ENCODE data around the gene PDGFD. TPM values are rescaled to one million over a fixed set of nuclear protein-coding genes. Genes with fewer than 3 reads are reported as not detected.

Gene PDGFD
- total and polyA plus RNA-seq, 2 donors (not counting 3 experiments of a cell fraction or from before 2014, with no cell fraction given) = 6.3 to 13.1 TPM

GRCh38 chr11:104124979-104125378 lies 39.0 kb downstream of the PDGFD start:
- no peaks in the 10 kb centered on the region for H3K27me3 ChIP-seq (ENCODE audit: control insufficient read depth in 2 of 2, insufficient read depth in 2 of 2, low read length in 2 of 2)
- FAIRE-seq = no peak
- no peaks in the 10 kb centered on the region for H4K20me1 ChIP-seq (replicated peaks; ENCODE audit: control insufficient read depth, extremely low read depth, insufficient read depth, low read length)
- DNase-seq (ENCODE audit: low read depth, low spot score) = peak; percentile 13
- no peaks in the 10 kb centered on the region for H3K4me1 ChIP-seq (ENCODE audit: control insufficient read depth, extremely low read depth, insufficient read depth, low read length)
- no peak overlapping the region for H3K27ac ChIP-seq (ENCODE audit: insufficient read depth, low read depth, low read length)
- H3K9me1 ChIP-seq (replicated peaks; ENCODE audit: control insufficient read depth, extremely low read depth, insufficient read depth, low read length) = no peaks in the 10 kb centered on the region
- no peak overlapping the region for H3K4me2 ChIP-seq (ENCODE audit: insufficient read depth, low read length)
- BruUV-seq (replicated peaks) = no TSS peak
- TF ChIP-seq POLR2AphosphoS5 (IDR thresholded peaks at IDR 0.05; ENCODE audit: insufficient read depth, low read depth, low read length) = no peak
- no peak for TF ChIP-seq FOS (IDR thresholded peaks at IDR 0.05; ENCODE audit: borderline replicate concordance, insufficient read depth, low read length)
- TF ChIP-seq, protein P1, sequence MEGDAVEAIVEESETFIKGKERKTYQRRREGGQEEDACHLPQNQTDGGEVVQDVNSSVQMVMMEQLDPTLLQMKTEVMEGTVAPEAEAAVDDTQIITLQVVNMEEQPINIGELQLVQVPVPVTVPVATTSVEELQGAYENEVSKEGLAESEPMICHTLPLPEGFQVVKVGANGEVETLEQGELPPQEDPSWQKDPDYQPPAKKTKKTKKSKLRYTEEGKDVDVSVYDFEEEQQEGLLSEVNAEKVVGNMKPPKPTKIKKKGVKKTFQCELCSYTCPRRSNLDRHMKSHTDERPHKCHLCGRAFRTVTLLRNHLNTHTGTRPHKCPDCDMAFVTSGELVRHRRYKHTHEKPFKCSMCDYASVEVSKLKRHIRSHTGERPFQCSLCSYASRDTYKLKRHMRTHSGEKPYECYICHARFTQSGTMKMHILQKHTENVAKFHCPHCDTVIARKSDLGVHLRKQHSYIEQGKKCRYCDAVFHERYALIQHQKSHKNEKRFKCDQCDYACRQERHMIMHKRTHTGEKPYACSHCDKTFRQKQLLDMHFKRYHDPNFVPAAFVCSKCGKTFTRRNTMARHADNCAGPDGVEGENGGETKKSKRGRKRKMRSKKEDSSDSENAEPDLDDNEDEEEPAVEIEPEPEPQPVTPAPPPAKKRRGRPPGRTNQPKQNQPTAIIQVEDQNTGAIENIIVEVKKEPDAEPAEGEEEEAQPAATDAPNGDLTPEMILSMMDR (IDR thresholded peaks at IDR 0.05; ENCODE audit: extremely low read depth in 1 of 2, insufficient read depth in 1 of 2, low read depth in 1 of 2, low read length in 2 of 2) = no peak
- no peak overlapping the region for H2AFZ ChIP-seq (ENCODE audit: low read depth, low read length)
- no peaks in the 10 kb centered on the region for H3K36me3 ChIP-seq (ENCODE audit: control insufficient read depth in 2 of 2, extremely low read depth in 1 of 2, insufficient read depth in 2 of 2, low read length in 2 of 2)
- no peaks in the 10 kb centered on the region for H3K79me2 ChIP-seq (ENCODE audit: control insufficient read depth, insufficient read depth, low read length)
- dilution Hi-C loops (cut with MboI; ENCODE audit: extremely low pct_ligation_motif_present, low sequenced_read_pairs) (no loop called here), intact Hi-C loops (cut with micrococcal nuclease) (no loop called here)
- no peak overlapping the region for H3K9ac ChIP-seq (replicated peaks; ENCODE audit: extremely low read depth, insufficient read depth, low read length)
- ChIA-PET POLR2A (no interaction called here), CTCF (interaction anchor here (0.8 to 1.2 kb wide), 2 partner anchors 24 to 443 kb away, joined by 3 to 5 read pairs; no protein-coding TSS in a partner anchor)
- no peaks in the 10 kb centered on the region for H3K9me3 ChIP-seq (replicated peaks; ENCODE audit: control insufficient read depth, insufficient read depth, low read length)
- H3K4me3 ChIP-seq (replicated peaks in 1 of 3; ENCODE audit: insufficient read depth in 1 of 3, low read depth in 1 of 3, low read length in 3 of 3) = no peak overlapping the region

GRCh38 chr11:104122836-104123235 lies 41.1 kb downstream of the PDGFD start:
- Histone ChIP-seq H2AFZ (ENCODE audit: low read depth, low read length) (no peak overlapping the region), H3K9me3 (replicated peaks; ENCODE audit: control insufficient read depth, insufficient read depth, low read length) (no peaks in the 10 kb centered on the region), H3K36me3 (ENCODE audit: control insufficient read depth in 2 of 2, extremely low read depth in 1 of 2, insufficient read depth in 2 of 2, low read length in 2 of 2) (no peaks in the 10 kb centered on the region), H3K4me2 (ENCODE audit: insufficient read depth, low read length) (no peak overlapping the region), H3K9ac (replicated peaks; ENCODE audit: extremely low read depth, insufficient read depth, low read length) (no peak overlapping the region), H3K27ac (ENCODE audit: insufficient read depth, low read depth, low read length) (no peak overlapping the region), H4K20me1 (replicated peaks; ENCODE audit: control insufficient read depth, extremely low read depth, insufficient read depth, low read length) (no peaks in the 10 kb centered on the region), H3K9me1 (replicated peaks; ENCODE audit: control insufficient read depth, extremely low read depth, insufficient read depth, low read length) (no peaks in the 10 kb centered on the region), H3K79me2 (ENCODE audit: control insufficient read depth, insufficient read depth, low read length) (no peaks in the 10 kb centered on the region), H3K4me3 (replicated peaks in 1 of 3; ENCODE audit: insufficient read depth in 1 of 3, low read depth in 1 of 3, low read length in 3 of 3) (no peak overlapping the region), H3K27me3 (ENCODE audit: control insufficient read depth in 2 of 2, insufficient read depth in 2 of 2, low read length in 2 of 2) (no peaks in the 10 kb centered on the region), H3K4me1 (ENCODE audit: control insufficient read depth, extremely low read depth, insufficient read depth, low read length) (no peaks in the 10 kb centered on the region)
- CTCF ChIA-PET = no interaction called here
- dilution Hi-C loops (cut with MboI; ENCODE audit: extremely low pct_ligation_motif_present, low sequenced_read_pairs) (no loop called here), intact Hi-C loops (cut with micrococcal nuclease) (no loop called here)
- POLR2A ChIA-PET = no interaction called here
- no peak for DNase-seq (ENCODE audit: low read depth, low spot score)
- TF ChIP-seq GATA2 (IDR thresholded peaks at IDR 0.05; ENCODE audit: insufficient read depth, insufficient read length, low read depth, low read length) (no peak), MYC (IDR thresholded peaks at IDR 0.05; ENCODE audit: low read depth, low read length) (no peak), EZH2 (IDR thresholded peaks at IDR 0.05; ENCODE audit: borderline replicate concordance, low read depth, low read length, severe bottlenecking) (no peak), POLR2AphosphoS5 (IDR thresholded peaks at IDR 0.05; ENCODE audit: insufficient read depth, low read depth, low read length) (no peak), POLR2A (IDR thresholded peaks at IDR 0.05; ENCODE audit: low read depth, low read length) (no peak), FOS (IDR thresholded peaks at IDR 0.05; ENCODE audit: borderline replicate concordance, insufficient read depth, low read length) (no peak), JUN (IDR thresholded peaks at IDR 0.05; ENCODE audit: borderline replicate concordance, insufficient read depth, insufficient read length, low read depth) (no peak)
- TF ChIP-seq, protein P2, sequence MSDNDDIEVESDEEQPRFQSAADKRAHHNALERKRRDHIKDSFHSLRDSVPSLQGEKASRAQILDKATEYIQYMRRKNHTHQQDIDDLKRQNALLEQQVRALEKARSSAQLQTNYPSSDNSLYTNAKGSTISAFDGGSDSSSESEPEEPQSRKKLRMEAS (IDR thresholded peaks at IDR 0.05; ENCODE audit: insufficient read depth, insufficient read length) = no peak
- TF ChIP-seq, protein P1 (IDR thresholded peaks at IDR 0.05; ENCODE audit: extremely low read depth in 1 of 2, insufficient read depth in 1 of 2, low read depth in 1 of 2, low read length in 2 of 2) = no peak
- FAIRE-seq = no peak
- no TSS peak for BruUV-seq (replicated peaks)

Measured in endothelial cell of umbilical vein (primary cell).